GM12873 (cell line): ENCODE data around the gene PDLIM4.

Source experiments
- CTCF ChIP-seq: IDR thresholded peaks from 2 replicates; pipeline ENCODE4 v1.5.1; 2012; ENCODE audit warnings: low read depth, mild to moderate bottlenecking, moderate library complexity, low read length, control low read depth; ENCODE audit not compliant: insufficient read depth; ENCODE audit errors: missing control alignments

PDLIM4 gene

GRCh38 chr5:132257131-132258101, at the start of gene PDLIM4:
Gene PDLIM4, plus strand, starts transcription at chr5:132257696. Its CDS starts 39 bp downstream, at chr5:132257735.
- TF ChIP-seq CTCF, result no peak

GRCh38 chr5:132207778-132208177, 49.7 kb upstream of the PDLIM4 start:
- no peak for TF ChIP-seq CTCF

- TF ChIP-seq CTCF, result no peak
Measured at GRCh38 chr5:132209131-132209530, 48.4 kb upstream of the PDLIM4 start.

- no peak for TF ChIP-seq CTCF
Measured at GRCh38 chr5:132209901-132210545, 47.5 kb upstream of the PDLIM4 start.

GRCh38 chr5:132210944-132211343, 46.6 kb upstream of the PDLIM4 start:
- TF ChIP-seq CTCF, result no peak

- no peak for TF ChIP-seq CTCF
Measured at GRCh38 chr5:132211787-132212186, 45.7 kb upstream of the PDLIM4 start.

- TF ChIP-seq CTCF, result no peak
Measured at GRCh38 chr5:132213666-132214065, 43.8 kb upstream of the PDLIM4 start.
